CD4-positive, alpha-beta T cell treated with Interleukin-17A for 4 hours (primary cell): ENCODE measurements around the gene OTULIN.

Experiments used
- DNase-seq: peaks from one replicate; pipeline ENCODE4 v3.0.0-alpha.2; 2020; ENCODE audit warnings: mixed read lengths

OTULIN gene

GRCh38 chr5:14699807-14700400 lies 35.4 kb downstream of the OTULIN start:
- no peak for DNase-seq

DNA sequence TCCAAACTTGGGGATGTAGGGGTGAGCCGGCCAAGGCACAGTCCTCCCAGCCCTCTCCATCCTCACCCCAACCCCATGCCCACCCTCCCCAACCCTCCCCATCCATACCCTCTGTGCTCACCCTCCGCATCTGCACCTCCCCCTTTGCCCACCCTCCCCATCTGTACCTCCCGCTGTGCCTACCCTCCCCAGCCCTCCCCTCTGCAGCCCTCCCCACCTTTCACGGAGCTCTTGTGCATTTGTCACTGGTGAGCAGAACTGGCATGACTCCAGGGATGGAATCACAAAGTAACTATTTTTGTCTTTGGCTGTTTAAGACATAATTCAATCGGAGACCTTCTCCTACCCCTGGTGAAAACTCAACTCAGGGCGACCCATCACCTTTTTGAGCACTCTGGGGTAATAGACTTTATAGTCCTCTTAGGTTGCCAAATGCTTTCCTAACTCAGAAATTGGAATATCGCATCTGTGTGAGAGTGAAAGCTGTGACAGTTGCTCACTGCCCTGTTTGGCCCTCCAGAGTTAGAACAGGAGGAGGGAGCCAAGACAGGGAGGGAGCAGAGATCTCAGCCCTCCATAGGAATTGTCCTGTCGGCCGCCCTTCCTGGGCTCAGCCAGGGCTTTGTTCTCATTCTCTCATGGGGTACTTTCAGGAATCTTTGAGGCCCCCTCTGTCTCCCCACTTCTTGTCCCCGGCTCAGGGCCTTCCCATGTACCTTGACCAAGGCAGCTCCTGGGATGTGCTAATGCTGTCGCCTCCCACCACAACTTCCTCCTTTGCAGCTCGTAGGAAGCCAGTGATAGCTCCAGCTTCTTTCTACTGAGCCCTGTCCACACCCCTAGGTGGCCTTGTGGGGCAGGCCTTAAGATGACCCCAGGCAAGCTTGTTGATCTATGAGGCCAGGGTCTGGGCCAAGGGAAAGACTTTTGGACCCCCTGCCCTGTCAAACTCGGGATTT lies 36.2 kb downstream of the OTULIN start:
- no peak for DNase-seq

DNA sequence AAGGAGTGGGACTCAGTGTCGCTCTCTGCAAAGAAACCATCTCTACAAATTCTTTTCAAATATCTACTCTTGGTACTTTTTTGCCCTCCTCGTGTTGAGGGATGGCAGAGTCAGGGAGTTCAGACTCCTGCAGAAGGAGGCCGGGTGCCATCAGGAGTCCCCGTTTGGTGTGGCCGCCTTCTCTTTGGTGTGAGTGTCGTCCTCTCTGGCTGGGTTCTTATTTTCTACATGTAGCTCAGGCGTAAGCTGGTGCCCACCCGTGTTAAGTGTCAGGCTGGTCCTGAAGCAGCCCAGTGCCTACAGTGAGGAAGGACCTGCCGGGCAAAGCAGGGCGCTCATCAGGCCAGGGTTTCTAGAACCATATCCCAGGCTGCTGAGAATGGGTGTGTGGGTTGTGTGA lies 37.0 kb downstream of the OTULIN start:
- no peak for DNase-seq

GRCh38 chr5:14702238-14702839 lies 37.8 kb downstream of the OTULIN start:
- no peak for DNase-seq

DNA sequence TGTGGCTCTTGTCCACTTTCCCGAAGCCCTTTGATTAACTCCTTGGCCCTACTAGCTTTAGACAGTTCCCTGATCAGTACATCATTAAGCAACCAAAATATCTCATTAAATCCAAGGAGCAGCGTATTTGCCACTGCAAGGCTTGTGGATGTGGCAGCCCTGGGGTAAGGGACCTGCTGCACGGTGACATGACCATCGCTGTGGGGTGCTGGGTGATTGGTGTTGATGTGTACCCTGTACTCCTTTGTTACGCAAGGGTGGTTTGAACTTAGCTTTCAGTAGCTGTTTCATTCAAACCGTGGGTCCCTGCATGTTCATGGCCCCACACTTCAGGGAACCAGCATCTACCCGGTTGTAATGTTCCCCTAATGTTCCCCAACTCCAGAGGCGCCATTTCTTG lies 41.0 kb downstream of the OTULIN start:
- DNase-seq: no peak

- DNase-seq: peak; percentile 74
These were observed 42.1 kb downstream of the OTULIN start for GRCh38 chr5:14706615-14707021.

DNA sequence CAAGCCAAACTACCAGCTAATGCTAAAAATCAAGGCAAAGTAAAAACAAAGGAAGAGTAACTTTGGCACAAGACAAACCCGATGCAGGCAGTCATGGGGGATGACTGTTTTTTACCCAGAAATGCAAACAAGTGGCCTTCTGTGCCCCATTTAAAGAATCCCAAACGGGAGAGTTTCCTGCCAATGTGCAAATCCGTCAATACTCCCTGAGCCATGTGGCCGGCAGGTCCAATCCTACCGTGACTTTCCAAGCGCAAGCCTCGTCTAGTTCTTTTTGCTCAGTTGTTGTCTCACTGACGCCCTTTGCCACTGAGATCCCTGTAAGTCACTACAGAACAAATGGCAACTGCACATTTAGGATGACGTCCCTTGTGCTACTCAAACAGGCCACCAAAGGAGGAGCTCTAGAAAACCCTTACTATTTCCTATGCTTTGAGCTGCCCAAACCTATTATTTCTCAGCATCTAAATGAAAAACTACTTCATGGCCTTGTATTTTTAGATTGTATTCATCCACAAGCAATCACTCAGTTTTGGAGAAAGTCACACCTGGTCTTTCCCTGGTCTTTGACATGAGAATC lies 43.4 kb downstream of the OTULIN start:
- no peak for DNase-seq

DNA sequence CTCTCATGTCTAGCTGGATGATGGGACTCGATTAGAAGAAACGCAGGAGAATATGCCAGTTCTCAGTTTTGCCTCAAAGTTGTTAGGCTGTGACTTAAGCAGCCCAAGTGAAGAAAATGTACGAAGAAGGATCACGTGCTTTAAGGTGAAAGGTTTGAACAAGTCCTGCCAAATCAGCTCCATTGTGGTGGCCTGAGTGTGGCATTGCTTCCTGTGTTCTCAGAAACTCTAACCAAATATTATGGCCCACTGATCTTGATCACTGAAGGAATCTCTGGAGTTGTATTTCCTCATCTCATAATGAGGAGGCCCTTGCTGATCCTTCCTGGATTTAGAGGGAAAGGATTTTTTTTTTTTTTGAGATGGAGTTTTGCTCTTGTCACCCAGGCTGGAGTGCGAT lies 44.0 kb downstream of the OTULIN start:
- DNase-seq: no peak

DNA sequence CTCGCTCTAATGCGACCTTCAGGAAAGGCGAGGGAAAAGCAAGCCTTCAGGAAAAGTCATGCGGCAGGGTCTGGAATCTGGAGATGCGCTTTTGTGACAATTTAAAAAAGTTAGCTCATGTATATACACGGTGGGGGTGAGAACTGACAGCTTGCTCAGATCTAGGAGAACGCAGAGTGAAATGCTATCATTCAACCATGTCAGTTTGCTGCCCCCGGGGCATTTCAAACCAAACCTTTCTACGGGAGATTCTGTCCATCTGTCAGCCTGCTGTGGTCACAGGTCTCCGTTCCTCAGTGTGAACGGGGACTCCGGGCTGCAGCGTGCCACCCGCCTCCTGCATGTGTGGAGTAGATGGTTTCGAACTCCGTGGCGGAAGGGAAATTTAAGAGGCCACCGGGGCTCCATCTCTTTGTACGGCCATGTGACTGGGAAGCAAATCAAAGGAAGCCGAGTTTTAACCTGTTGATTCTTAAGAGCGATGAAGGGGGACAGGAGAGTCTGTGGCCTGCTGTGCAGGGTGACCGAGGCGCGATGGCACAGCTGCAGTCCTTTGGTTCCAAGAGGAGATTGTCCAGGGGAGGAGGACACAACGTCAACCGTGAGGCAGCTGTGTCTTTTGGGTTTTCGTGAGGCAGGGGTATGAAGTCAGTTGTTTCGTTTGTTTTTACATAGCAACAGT lies 45.9 kb downstream of the OTULIN start:
- DNase-seq: no peak

- DNase-seq: no peak
These were observed 47.6 kb downstream of the OTULIN start for GRCh38 chr5:14712131-14712530.

DNA sequence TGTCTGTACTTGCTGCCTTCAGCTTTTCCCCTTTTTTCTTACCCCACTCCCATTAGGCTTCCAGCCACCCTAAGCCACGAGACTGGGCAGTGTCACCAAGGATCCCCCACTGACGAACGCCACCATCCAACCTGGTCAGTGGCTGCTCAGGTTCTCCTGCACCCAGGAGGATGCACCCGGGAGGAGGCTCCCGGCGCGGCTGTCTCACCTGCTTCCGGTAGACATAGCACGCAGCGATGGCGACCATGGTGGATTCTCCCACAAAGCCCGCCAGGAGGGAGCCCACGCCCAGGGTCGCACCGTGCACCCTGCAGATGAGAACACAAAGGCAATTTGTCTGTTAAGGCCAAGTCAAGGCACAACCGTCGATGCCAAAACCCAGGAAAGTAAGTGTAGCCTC lies 48.1 kb downstream of the OTULIN start:
- DNase-seq: no peak

DNA sequence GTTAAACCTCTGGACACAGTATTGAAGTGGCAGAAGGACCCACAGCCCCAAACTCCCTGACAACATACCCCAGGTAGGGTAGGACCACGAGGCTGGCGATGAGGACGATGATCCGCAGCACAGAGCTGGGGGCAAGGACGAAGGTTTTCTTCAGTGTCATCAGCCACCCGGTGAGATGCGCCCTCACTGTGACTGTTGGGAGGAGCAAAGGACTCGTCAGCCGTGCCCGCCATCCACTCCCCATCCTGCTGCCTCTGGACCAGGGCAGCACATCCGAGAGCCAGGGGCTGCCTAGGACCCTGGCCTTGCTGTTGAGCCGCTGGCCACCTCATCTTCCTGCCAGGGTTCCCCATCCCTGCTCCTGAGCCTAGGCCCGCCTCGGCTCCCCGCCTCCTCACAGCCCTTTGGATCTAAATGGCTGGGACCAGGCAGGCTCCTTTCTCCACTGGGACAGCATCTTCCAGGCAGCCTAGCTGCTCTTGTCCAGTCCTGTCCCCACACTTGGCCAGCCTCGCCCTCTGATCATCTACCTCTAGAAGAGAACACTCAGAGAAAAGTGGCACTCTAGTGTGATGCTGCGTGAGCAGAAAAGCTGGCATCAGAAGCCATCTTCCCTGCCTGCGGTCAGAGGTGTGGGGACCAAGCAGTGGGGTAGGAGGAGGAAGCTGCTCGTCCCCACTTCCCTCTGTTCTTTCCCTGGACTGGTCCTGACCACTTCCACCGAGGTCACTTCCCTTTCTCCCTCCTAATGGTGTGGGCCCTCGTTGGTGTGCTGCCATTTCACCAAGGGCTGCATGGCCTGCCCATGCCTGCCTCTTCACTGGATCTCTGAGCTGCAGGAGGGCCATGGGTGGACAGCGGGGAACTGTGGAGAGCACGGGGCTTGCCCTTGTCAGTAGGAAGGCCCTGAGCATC lies 49.2 kb downstream of the OTULIN start:
- DNase-seq: no peak

- DNase-seq: no peak
These were observed 50.2 kb downstream of the OTULIN start for GRCh38 chr5:14714706-14715105.

DNA sequence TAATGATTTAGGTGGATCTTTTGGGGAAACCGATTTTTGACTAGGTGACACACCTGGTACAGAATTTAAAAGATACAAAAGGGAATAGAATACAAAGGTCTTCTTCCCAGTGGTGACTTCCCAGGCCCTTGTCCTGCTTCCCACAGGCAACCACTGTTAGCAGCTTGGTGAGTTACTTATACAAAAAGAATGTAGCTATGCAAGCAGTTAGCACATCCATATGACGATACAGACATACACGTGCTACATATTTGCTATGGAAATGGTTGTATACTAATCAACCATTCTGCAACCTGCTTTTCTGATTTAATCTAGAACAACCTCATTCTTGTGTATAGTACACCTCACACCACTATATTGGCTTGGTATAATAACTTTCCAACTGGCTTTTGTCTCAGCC lies 51.0 kb downstream of the OTULIN start:
- no peak for DNase-seq

DNA sequence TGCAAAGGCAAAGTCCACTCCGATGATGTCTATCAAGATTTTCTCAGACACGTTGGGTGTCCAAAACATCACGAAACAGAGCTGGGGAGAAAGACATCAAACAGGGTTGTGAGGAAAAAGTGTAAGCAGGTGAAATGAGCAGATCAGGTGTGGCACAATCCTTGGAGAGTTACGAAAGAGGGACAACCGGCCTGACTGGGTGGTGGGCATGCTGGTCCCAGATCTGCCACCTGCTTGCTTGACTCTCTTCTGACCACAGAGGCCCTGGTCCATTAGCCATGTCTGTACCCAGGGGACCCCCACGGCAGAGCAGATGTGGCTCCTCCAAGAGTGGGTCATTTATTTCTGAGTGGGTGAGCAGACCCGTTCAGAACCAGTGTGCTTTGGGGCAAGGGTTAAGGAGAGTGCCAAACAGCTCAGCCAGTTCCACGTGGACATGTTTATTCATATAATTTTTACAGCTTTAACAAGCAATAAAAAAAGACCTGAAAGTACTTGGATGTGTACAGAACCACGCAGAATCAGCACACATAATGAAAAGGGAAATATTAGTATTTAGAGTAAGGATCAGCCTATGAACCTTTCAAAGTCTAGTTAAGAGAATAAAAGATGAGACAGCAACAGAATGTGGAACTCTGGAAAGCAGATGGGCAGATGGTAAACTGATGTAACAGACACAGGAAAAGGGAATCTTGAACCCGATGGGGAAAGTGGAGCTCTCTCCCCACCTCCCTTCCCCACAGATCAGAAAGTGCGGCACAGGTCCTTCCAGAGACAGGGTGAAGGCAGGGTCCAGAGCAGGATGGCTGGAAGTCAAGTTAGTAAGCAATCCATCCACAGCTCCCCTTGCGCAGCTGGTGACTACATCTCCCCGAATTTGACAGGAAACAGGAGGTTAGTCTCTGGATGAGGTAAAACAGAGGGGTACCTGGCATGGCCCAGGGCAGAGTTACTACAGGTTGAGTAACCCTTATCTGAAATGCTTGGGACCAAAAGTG lies 52.5 kb downstream of the OTULIN start:
- no peak for DNase-seq

DNA sequence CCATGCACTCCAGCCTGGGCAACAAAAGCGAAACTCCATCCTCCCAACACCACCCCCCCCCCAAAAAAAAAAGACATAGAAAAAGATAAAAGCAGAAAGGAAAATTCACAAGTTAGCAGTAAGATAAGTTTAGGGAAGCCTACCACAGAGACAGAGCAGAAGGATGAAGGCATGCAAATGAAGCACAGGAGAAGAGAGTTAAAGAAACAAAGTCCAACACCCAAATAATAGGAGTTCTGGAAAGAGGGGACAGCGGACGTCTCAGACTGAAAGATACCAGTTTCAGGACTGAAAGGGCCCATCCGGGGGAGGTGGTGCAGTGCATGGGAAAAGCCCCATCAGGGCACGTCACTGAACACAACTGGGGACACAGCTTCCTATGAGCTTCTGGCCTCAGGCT lies 54.3 kb downstream of the OTULIN start:
- no peak for DNase-seq

DNA sequence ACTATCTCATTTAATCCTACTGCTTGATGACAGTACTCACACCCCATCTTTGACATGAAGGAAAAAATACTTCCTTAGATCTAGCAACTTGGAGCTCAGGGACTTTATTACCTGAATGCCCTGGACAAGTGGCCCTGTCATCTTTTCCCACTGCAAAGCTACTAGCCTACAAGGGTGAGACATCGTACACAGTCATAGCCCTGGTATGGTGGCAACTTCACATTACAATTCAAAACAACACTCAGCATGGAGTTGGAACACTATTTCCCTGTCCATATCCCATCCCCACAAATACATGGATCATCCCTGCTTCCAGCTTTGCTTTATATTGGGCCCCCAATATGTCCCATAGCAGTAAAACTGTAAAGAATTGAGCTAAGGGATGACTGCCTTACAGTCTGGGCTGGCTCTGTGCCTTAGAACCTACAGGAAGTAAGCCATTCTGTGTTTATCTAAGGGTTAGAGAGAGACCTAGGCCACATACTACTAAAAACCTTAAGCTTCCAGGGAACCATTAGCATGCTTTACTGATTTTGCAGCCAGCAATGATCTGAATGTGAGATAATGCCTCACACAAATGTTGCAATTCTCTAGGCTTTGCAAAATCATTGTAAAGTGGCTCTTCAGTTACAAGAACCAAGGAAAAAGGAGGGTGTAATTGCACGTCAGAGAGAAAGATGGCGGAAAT lies 55.9 kb downstream of the OTULIN start:
- no peak for DNase-seq

DNA sequence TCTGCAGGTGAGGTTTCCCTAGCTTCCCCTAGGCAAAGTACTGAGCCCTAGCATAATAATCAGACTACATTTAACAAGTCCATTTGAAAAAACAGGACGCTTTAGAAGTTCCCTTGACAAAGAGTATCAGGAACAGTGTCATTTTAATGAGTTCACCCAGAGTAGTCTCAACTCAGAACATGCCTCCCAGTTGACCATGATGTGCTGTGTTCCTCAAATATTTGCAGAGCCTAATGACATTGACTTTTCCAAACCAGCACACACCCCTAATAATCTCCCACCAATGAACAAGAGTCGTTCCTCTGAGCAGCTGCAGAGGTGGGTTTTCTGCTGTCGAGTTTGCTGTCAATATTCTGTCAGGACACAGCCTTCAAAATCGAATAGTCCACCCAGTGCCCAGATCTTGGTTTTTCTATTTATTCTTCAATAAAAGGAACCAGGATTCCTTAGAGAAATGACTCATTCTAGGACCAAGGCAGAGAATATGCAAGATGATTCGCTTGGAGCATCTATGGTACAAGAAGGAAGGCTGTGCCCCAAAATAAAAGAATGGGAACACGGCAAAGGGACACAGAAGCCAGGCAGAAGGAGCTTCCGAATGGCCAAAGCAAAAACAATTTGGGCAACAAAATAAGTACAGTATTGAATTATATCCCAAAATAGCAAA lies 57.6 kb downstream of the OTULIN start:
- no peak for DNase-seq

DNA sequence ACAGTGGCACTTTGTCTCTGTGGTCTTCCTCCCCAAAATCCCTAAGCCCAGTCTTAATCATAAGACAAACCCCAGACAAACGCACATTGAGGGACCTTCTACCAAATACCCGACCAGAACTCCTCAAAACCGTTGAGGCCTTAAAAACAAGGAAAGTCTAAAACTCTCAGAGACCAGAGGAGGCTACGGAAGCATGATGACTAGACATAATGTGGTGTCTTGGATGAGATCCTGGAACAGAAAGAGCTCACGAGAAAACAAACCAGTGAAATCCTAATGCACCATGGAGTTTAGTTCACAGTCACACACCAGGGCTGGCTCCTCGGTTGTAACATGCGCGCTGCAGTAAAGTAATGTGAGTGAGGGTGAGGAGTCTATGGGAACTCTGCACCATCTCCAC lies 58.4 kb downstream of the OTULIN start:
- DNase-seq: no peak
